DND-41 (cell line): Measurements from ENCODE around the gene BRD1.

ENCODE experiments used
- EZH2 ChIP-seq: IDR thresholded peaks from 3 replicates; pipeline ENCODE4 v1.6.1; 2012; ENCODE audit warnings: borderline replicate concordance, low read depth, mild to moderate bottlenecking, moderate library complexity, low read length, inconsistent platforms; ENCODE audit not compliant: severe bottlenecking
- TF ChIP-seq, protein P1 (sequence below): IDR thresholded peaks from 2 replicates; pipeline ENCODE4 v1.5.1; 2012; ENCODE audit warnings: borderline replicate concordance, low read length, moderate library complexity, mild to moderate bottlenecking; ENCODE audit not compliant: poor library complexity, severe bottlenecking; ENCODE audit errors: extremely low read depth

DNA sequence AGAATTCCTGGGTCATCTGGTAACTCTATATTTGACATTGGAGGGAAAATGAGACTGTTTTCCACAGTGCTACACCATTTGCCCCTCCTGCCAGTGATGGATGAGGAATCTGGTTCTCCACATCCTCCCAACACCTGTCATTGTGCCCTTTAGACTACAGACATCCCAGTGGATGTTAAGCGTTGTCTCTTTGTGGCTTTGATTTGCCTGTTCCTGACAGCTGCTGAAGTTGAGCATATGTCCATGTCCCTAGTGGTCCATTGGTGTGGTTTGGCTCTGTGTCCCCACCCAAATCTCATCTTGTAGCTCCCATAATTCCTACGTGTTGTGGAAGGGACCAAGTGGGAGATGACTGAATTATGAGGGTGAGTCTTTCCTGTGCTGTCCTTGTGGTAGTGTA, 88.5 kb downstream of the BRD1 start:
- TF ChIP-seq, protein P1, sequence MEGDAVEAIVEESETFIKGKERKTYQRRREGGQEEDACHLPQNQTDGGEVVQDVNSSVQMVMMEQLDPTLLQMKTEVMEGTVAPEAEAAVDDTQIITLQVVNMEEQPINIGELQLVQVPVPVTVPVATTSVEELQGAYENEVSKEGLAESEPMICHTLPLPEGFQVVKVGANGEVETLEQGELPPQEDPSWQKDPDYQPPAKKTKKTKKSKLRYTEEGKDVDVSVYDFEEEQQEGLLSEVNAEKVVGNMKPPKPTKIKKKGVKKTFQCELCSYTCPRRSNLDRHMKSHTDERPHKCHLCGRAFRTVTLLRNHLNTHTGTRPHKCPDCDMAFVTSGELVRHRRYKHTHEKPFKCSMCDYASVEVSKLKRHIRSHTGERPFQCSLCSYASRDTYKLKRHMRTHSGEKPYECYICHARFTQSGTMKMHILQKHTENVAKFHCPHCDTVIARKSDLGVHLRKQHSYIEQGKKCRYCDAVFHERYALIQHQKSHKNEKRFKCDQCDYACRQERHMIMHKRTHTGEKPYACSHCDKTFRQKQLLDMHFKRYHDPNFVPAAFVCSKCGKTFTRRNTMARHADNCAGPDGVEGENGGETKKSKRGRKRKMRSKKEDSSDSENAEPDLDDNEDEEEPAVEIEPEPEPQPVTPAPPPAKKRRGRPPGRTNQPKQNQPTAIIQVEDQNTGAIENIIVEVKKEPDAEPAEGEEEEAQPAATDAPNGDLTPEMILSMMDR = no peak
- TF ChIP-seq EZH2 = no peak
